ENCODE data around the gene MAGED1.

Gene MAGED1, protein sequence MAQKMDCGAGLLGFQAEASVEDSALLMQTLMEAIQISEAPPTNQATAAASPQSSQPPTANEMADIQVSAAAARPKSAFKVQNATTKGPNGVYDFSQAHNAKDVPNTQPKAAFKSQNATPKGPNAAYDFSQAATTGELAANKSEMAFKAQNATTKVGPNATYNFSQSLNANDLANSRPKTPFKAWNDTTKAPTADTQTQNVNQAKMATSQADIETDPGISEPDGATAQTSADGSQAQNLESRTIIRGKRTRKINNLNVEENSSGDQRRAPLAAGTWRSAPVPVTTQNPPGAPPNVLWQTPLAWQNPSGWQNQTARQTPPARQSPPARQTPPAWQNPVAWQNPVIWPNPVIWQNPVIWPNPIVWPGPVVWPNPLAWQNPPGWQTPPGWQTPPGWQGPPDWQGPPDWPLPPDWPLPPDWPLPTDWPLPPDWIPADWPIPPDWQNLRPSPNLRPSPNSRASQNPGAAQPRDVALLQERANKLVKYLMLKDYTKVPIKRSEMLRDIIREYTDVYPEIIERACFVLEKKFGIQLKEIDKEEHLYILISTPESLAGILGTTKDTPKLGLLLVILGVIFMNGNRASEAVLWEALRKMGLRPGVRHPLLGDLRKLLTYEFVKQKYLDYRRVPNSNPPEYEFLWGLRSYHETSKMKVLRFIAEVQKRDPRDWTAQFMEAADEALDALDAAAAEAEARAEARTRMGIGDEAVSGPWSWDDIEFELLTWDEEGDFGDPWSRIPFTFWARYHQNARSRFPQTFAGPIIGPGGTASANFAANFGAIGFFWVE

DNA sequence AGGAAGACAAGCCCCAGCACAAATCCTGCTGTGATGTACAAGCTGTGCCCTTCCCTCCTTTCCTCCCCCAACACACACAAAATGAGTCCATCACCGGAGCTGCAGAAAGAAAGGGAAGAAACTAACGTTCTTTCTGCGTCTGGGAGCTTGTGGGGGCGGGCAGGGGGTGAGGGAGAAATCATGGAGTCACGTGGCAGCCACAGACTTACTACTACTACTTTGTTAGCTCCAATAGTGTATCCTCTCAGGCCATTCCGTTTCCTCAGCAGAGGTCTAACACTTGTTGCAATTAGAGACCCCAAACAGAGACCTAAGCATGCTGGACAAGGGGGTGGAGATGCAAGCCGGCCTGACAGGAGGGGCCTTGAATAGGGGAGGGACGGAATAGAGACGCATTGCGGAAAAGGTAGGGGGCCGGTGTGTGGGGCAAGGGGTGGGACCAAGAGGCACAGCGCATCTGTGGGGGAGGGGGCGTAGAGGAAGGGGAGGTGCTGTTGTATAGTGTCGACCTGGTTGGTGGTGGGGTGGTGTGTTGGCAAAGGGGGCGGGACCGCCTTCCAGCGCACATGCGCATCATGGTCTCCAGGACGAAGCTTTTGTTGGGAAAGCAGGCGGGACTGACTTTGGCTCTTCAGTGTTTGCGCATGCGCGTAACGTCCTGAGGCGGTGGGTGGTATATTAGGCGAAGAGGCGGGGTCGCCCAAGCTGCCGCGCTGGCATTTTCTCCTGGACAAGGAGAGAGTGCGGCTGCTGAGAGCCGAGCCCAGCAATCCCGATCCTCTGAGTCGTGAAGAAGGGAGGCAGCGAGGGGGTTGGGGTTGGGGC, at the start of gene MAGED1:
TSS of gene MAGED1 (plus strand) at position 703 of the 825 bp plus-strand sequence. CDS start 682 bp downstream, outside the sequence.
- DNase-seq (ENCODE audit: low read depth in 2 of 2) = peak; percentile 24 to 50

DNA sequence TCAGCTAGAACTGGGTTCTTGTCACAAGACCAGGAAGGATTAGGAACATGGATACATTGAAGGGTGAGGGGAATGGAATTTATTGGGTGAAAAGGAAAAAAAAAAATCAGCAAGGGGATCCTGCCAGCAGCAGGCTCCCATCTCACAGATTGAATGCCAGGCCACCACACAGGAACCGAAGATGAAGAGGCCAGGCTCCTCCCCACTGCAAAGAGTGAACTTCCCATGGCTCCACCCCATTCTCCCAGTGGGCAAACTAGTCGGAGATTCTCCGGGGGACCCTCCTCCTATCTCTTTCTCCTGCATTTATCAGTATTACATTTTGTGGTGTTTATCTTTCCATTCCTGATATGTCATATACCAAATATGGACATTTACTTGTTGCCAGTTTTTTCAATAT, 46.0 kb upstream of the MAGED1 start:
- DNase-seq (ENCODE audit: low read depth in 2 of 2) = no peak

DNA sequence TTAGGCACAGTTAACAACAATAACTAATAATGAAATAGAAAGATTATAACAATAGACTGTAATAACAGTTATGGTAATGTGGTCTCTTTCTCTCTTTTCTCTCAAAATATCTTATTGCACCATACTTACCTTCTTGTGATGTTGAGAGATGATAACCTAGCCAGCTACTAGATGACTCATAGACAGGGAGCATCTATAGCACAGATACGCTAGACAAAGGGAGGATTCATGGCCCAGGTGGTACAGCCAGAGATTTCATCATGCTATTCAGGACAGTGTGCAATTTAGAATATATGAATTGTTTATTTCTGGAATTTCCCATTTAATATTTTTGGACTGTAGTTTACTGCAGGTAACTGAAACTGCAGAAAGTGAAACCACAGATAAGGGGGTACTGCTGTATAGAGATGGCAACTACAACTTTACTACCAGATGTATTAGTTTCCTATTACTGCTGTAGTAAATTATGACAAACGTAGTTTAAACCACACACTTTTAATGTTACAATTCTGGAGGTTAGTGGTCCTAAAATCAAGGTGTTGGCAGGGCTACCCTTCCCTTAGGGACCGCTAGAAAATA, 41.8 kb upstream of the MAGED1 start:
- DNase-seq (ENCODE audit: low read depth in 2 of 2) = no peak

DNA sequence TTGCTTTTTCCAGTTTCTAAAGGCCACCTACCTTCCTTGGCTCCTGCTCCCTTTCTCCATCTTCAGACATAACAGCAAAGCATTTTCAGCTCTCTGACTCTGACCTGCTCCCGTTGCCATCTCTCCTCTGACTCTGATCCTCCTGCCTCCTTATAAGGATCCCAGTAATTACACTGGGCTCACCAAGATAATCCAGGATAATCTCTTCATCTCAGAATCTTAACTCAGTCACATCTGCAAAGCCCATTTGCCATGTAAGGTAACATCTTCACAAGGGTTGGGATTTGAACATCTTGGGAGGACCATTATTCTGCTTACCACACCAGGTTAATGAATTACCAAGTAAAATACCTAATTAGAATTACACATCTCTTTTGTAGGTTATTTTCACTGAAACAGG, 41.3 kb upstream of the MAGED1 start:
- DNase-seq (ENCODE audit: low read depth in 2 of 2) = no peak

DNA sequence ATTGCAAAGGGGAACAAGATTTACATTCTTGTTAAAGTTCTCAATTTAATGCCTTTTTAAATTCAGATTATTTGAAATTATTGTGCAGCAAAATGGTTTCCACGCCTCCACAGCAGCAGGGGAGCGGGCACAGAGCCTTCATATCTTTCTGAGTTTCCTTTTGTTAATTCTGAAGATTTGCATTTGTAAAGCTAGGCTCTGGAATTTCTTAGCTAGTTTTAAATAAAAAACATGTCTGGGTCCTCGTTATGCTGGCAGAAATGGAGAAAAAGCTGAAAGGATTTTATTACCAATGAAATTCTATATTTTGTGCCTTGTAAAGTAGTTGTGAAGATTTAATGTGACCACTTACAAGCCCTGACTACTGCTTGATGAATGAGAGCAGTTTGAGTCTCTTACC, 40.8 kb upstream of the MAGED1 start:
- no peak for DNase-seq (ENCODE audit: low read depth in 2 of 2)

DNA sequence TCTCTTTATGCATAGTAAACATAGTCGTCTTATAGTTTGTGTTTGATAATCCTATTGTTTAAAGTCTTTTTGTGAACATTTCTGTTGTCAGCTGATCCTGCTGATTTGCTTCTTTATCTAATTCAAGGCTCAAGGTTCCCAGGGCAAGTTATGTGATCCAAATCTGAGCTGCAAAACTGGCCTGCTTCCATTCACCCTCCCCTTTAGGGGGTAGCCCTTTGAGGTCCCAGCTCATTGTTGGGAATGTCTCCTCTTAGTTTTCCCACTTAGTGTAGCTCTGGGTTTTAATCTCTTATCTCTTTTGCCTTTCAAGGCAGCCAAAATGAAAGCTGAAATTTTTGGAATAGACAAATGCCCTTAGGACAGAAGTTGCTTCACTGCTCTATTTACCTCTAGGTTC, 40.2 kb upstream of the MAGED1 start:
- no peak for DNase-seq (ENCODE audit: low read depth in 2 of 2)

DNA sequence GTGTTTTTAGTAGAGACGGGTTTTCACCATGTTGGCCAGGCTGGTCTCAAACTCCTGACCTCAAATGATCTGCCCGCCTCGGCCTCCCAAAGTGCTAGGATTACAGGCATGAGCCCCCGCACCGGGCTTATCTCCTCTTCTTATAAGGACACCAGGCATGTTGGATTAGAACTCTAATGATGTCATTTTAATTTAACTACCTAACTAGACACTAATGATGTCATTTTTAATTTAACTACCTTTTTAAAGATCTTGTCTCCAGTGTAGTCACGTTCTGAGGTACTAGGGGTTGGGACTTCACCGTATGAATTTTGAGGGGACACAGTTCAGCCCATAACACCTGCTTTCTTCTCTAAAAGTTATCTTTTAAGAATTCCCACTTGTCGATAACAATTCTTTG, 37.7 kb upstream of the MAGED1 start:
- DNase-seq (ENCODE audit: low read depth in 2 of 2) = no peak

DNA sequence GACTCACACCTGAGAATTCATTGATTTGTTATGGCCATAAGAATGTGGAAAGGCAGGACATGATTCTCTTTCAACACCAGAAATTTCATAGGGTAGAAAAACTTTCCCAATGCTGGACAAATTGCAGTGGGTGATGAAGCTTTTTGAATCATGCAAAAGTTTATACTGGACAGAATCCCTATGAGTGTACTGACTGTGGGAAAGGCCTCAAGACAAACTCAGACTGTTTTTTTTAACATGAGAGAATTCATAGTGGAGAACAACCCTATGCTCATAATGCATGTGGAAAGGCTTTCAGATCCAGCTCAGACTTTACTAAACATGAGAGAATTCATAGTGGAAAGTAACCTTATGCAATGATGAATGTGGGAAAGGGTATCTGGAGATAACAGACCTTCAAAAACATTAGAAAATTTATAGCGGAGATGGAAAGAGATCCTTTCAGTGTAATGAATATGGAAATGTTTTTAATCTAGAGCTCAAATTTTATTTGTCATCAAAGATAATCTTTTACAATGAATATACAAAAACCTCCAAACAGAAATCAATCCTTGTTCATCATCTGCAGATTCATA, 36.2 kb upstream of the MAGED1 start:
- DNase-seq (ENCODE audit: low read depth in 2 of 2) = no peak

DNA sequence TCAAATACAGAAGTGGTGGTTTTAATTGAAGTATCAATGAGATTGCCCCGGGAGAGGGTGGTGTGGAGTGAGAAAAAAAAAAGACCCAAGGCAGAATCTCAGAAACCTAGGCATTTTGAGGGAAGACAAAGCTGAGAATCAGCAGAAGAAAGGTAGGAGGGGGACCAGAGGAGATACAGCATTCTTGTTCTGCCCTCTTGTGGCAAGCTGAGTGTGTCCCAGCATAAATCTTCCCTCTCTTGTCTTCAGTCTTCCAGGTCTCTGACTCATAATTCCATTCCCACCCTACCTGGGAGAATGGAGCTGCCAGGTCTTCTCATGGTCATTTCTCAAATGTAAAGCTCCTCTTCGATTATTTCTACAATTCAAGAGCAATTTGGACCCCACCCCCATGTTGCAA, 32.7 kb upstream of the MAGED1 start:
- DNase-seq (ENCODE audit: low read depth in 2 of 2) = no peak

DNA sequence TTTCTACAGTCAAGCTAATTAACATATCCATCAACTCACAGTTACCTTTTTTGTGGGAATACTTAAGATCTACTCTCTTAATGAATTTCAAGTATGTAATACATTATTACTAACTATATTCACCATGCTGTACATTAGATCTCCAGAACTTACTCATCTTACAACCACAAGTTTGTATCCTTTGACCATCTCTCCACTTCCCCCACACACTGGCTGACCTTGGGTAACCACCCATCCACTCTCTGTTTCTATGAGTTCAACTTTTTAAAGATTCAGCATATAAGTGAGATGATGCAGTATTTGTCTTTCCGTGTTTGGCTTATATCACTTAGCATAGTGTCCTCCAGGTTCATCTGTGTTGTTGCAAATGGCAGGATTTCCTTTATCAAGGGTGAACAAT, 30.5 kb upstream of the MAGED1 start:
- no peak for DNase-seq (ENCODE audit: low read depth in 2 of 2)

DNA sequence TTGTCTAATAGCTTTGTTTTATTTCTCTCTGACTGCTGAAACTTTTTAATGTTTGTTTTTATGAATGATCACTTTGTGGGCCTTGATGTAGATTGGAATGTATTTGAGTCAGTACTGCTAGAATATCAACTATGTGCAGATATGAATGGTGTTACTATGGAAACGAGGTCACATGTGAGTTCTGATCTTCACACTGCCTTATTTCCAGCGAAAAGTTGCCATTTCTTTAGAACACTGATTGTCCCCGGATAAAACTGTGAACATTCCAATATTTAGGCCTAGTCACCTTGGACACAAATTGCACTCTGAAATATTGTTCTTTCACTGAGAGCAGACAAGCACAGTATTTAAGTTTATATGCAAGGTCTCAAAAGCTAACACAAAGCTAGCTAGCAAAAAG, 27.2 kb upstream of the MAGED1 start:
- no peak for DNase-seq (ENCODE audit: low read depth in 2 of 2)

DNA sequence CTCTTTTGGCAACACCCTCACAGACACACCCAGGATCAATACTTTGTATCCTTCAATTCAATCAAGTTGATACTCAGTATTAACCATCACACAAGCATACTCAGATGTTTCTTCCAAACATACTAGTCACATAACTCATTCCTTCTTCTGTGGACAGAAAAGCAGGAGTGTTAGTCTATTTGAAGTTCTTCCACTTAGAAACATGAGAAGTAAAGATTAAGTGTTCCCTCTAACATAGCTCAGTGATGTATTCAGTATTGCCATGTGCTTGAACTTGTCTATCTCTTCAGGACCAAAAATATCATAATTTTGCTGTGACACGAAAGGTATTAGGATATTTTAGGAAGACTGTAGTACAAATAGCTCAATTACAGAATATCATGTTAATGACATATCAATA, 25.8 kb upstream of the MAGED1 start:
- DNase-seq (ENCODE audit: low read depth in 2 of 2) = no peak

DNA sequence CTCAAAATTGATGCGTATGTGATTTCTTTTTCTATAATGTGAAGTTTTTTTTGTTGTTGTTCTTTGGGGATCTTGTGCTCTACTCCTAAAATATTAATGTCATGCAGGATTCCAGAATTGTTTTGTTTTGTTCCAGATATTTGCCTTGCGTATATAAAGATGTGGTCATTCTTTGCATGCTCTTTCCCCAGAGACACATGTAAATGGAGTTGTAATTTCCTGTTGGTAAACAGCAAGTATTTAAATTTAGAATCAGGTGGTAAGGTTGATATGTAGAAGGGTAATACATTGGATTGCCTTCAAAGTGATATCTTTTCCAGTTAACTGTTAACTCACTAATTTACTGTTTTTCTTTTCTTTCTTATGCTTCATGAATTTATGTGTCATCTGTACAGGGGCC, 23.1 kb upstream of the MAGED1 start:
- DNase-seq (ENCODE audit: low read depth in 2 of 2) = no peak

DNA sequence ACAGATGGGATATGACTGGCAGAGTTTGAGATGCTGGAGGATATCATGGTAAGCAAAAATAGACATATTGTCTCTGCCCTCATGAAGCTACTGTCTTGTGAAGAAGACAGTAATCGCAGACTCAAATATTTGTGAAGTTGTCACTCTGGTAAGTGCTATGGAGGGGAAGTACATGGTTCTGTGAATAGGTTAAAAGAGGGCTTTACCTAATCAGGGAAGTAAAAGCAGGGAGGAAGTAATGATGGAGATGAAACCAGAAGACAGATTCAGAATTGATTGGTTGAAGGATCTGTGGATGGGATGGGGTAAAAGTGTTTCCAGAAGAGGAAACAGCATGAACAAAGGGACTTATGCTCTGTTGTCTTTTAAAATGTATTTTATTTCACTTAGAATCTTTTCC, 19.3 kb upstream of the MAGED1 start:
- no peak for DNase-seq (ENCODE audit: low read depth in 2 of 2)

DNA sequence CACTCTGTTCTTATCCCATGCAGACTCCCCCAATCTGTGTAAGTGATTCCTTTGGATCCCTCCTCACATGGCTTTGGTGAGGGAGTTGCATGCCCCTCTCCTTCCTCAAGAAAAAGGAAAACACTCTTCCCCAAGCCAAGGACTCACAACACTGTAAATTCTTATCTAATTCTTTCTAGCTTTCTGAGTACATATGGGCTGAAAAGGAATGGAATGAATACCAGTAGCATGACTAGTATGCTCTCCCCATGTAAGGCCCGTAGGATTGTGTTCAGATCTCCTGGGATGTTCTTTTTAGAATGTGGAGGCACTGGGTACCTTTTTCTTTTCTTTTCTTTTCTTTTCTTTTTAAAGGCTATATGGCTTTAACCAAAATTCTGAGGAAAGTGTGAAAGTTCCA, 17.0 kb upstream of the MAGED1 start:
- no peak for DNase-seq (ENCODE audit: low read depth in 2 of 2)

DNA sequence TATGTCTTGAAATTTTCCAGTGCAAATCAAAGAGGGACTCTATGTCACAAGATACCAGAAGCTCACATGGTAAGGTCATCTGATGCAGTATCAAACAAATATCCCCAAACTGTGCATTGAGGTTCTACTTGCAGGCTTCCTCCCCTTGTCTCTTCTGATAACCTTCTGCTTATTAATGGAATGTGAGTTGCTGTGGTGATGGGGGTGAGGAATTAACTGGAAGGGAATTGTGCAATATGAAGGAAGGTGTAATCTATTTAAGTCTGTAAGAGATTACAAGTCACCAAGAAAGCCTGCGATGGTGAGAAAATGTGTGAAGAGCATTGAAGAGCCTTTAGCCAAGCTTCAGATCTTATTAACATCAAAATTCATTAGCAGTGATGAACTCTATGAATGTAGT, 15.4 kb upstream of the MAGED1 start:
- DNase-seq (ENCODE audit: low read depth in 2 of 2) = no peak

DNA sequence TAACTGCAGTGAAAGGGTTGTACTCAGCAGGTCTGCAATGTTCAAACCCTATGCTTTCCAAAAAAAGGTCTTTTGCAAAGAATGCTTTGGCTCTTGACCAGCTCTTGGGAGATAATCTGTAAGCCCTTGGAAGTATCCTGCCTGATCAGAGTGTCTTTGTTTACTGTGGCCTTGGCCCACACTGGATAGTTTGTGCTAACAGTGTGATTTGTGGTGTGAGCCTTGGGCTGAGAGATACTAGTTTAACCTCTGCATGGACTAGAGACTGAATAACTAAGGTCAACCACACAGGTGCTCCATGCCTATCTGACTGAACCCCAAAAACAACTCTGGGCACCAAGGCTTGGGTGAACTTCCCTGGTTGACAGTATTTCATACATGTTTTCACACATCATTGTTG, 3.6 kb upstream of the MAGED1 start:
- no peak for DNase-seq (ENCODE audit: low read depth in 2 of 2)

DNA sequence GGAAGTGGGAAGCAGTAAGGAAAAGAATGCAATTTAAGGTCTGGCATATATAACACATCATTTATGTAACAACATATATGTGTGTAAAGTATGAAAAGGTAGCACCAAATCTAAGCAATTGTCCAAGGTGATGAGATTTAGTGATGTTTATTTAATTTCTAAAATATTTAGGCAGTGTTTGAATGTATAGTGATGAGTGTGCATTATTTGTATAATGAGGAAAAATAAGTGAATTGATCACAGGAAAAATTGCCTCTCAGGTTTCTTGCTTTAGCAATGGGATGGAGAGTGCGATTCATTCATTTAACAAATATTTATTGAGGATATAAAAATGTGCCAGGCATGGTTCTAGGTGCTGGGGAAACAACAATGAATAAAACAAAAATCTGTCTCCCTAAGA, 2.2 kb upstream of the MAGED1 start:
- DNase-seq (ENCODE audit: low read depth in 2 of 2) = no peak

DNA sequence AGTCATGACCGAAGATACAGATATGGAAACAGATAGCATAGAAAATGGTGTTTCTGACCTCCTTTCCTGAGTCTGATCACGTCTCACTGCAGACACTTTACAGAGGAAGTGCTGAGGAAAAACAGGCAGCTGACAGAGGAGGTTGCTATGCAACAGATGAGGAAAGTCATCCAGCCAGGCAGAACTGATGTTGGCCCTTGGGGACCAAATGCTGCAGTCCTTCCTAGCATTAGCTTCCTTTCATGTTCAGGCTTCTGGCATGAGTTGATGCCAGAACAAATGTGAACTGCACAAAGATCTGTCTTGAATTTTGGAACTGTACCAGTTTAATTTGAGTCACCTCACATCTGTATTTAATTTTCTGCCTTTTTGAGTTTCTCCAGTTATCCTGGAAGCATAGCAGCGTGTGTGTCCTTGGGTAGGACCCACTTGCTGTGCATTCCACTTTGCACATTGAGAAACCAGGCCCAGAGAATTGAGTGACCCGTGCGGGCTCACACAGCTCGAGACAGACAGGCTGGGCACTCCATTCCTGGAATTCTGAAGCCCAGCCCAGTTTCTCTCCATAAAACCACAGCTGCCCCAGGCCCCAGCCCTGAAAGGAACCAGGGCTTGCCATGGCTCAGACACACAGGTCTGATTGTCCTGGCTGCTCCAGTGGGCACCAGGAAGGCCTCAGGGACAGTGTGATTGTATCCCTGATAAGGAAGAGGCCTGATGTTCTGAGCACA, 1.4 kb upstream of the MAGED1 start:
- no peak for DNase-seq (ENCODE audit: low read depth in 2 of 2)

DNA sequence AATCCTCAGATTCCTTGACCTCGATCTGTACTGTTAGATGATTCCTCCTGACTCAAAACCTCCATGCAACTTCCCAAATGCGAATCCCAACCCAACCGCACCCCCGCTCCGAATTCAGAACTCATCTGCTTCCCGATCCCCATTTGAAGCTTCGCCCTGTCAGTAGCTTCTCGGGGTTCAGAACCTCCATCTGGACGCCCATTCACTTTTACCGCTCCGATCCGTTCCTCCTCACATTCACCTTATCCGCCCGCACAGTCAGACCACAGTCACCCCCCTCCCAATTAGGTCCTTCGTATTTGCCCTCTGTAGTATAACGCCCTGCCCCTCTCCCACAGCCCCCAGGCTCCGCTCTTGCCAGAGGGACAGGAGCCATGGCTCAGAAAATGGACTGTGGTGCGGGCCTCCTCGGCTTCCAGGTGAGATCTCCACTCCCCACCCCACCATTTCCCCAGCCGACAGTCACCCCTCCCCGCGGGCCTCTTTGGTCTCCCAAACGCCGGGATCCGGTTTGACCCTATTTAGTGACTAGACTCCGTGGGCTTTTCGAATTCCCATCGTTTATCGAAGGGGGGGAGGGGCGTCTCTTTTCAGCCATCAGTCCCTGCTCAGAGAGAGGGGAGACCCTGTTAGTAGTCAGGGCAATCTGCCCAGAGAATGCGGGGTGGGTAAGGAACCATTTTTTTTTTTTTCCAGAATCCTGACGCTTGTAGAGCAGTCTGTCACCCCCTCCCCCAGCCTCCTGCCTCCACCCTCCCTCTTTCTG, 691 bp downstream of the MAGED1 start:
- DNase-seq (ENCODE audit: low read depth in 2 of 2) = no peak

Measured in stimulated activated CD8-positive, alpha-beta memory T cell treated with anti-CD3 and anti-CD28 coated beads, Interleukin-2, amount 100 ng/mL, for 1 hour (primary cell).